HEK293 (cell line): Measurements from ENCODE around the gene TBCCD1.

Source experiments
- CTCF ChIA-PET: fragments of 350-600 bp; formaldehyde crosslinking; extraction: SDS; loops from one replicate; lab custom pipeline; 2021; ENCODE audit warnings: antibody characterized with exemption; lab: Yijun Ruan, JAX
- POLR2A ChIA-PET: fragments of 300-600 bp; formaldehyde crosslinking; extraction: SDS; loops from one replicate; lab custom pipeline; 2020; ENCODE audit warnings: antibody characterized with exemption, inconsistent platforms; lab: Yijun Ruan, JAX
- H3K27ac ChIP-seq: fragments of 200-500 bp; sonication (Bioruptor generic); 2 replicates; pipeline ENCODE4 v1.5.1; 2014; ENCODE audit warnings: low read depth, low read length, control low read depth, inconsistent platforms; ENCODE audit errors: extremely low read depth
- H3K36me3 ChIP-seq, 2 experiments: fragments of 200-500 bp in 1 of 2; sonication (Bioruptor generic) in 1 of 2; 1 replicate in 1 of 2; 2 replicates in 1 of 2; pipeline ENCODE4 v1.5.1; 2014 to 2017; ENCODE audit warnings: inconsistent platforms in 2 of 2, low read length in 2 of 2; ENCODE audit not compliant: control insufficient read depth in 2 of 2, insufficient read depth in 1 of 2
- H3K4me1 ChIP-seq: fragments of 200-500 bp; sonication (Bioruptor generic); 2 replicates; pipeline ENCODE4 v1.5.1; 2014; ENCODE audit warnings: mild to moderate bottlenecking, low read length, inconsistent platforms; ENCODE audit not compliant: control insufficient read depth, insufficient read depth
- H3K4me3 ChIP-seq: 2 replicates; pipeline ENCODE4 v1.5.1; 2011; ENCODE audit warnings: low read depth, mild to moderate bottlenecking, control low read depth, low read length, moderate library complexity
- H3K9me3 ChIP-seq: fragments of 200-500 bp; sonication (Bioruptor generic); 2 replicates; pipeline ENCODE4 v1.5.1; 2014; ENCODE audit warnings: low read depth, low read length, inconsistent platforms; ENCODE audit not compliant: control insufficient read depth, insufficient read depth
- CTCF ChIP-seq: fragments of 450-650 bp; formaldehyde crosslinking; IDR thresholded peaks from 2 replicates; pipeline ENCODE4 v1.5.1; 2016; ENCODE audit warnings: missing biosample characterization, missing genetic modification characterization
- EGR2 ChIP-seq: fragments of 450-650 bp; formaldehyde crosslinking; IDR thresholded peaks from 2 replicates; pipeline ENCODE4 v1.5.1; 2016; ENCODE audit warnings: low read depth, missing biosample characterization, missing genetic modification characterization
- PRDM1 ChIP-seq: fragments of 450-650 bp; formaldehyde crosslinking; IDR thresholded peaks from 2 replicates; pipeline ENCODE4; 2016; ENCODE audit warnings: missing biosample characterization, missing genetic modification characterization
- PRDM10 ChIP-seq: fragments of 450-650 bp; formaldehyde crosslinking; IDR thresholded peaks from 2 replicates; pipeline ENCODE4 v1.5.1; 2016; ENCODE audit warnings: missing biosample characterization, missing genetic modification characterization
- SALL2 ChIP-seq: fragments of 450-650 bp; formaldehyde crosslinking; IDR thresholded peaks from 2 replicates; pipeline ENCODE4 v1.5.0; 2017; ENCODE audit warnings: missing biosample characterization, mild to moderate bottlenecking, missing genetic modification characterization, borderline replicate concordance
- SCRT1 ChIP-seq: fragments of 450-650 bp; formaldehyde crosslinking; IDR thresholded peaks from 2 replicates; pipeline ENCODE4 v1.5.1; 2016; ENCODE audit warnings: missing biosample characterization, missing genetic modification characterization, borderline replicate concordance
- ZBTB1 ChIP-seq: fragments of 450-650 bp; formaldehyde crosslinking; IDR thresholded peaks from 2 replicates; pipeline ENCODE4 v1.5.1; 2016; ENCODE audit warnings: missing biosample characterization, missing genetic modification characterization
- ZBTB26 ChIP-seq: fragments of 450-650 bp; formaldehyde crosslinking; optimal IDR thresholded peaks from 2 replicates; pipeline ENCODE3; 2016; ENCODE audit warnings: missing biosample characterization, mild to moderate bottlenecking, missing genetic modification characterization
- ZNF223 ChIP-seq: fragments of 450-650 bp; formaldehyde crosslinking; IDR thresholded peaks from 2 replicates; pipeline ENCODE4 v1.5.1; 2016; ENCODE audit warnings: missing biosample characterization, missing genetic modification characterization
- ZNF280D ChIP-seq: fragments of 450-650 bp; formaldehyde crosslinking; IDR thresholded peaks from 2 replicates; pipeline ENCODE4 v1.5.1; 2016; ENCODE audit warnings: missing biosample characterization, missing genetic modification characterization
- ZNF37A ChIP-seq: fragments of 450-650 bp; IDR thresholded peaks from 2 replicates; pipeline ENCODE4 v1.5.1; 2018; ENCODE audit warnings: missing biosample characterization, missing genetic modification characterization
- ZNF48 ChIP-seq: fragments of 450-650 bp; formaldehyde crosslinking; IDR thresholded peaks from 2 replicates; pipeline ENCODE4 v1.5.1; 2016; ENCODE audit warnings: missing biosample characterization, missing genetic modification characterization
- ZNF596 ChIP-seq: fragments of 450-650 bp; IDR thresholded peaks from 2 replicates; pipeline ENCODE4 v1.5.0; 2018; ENCODE audit warnings: missing biosample characterization, mild to moderate bottlenecking, missing genetic modification characterization, moderate library complexity
- ZNF621 ChIP-seq: fragments of 450-650 bp; formaldehyde crosslinking; IDR thresholded peaks from 2 replicates; pipeline ENCODE4 v1.5.1; 2017; ENCODE audit warnings: missing biosample characterization, missing genetic modification characterization
- ZNF639 ChIP-seq: fragments of 450-650 bp; formaldehyde crosslinking; IDR thresholded peaks from 2 replicates; pipeline ENCODE4 v1.5.1; 2016; ENCODE audit warnings: missing biosample characterization, missing genetic modification characterization
- ZNF654 ChIP-seq: fragments of 450-650 bp; formaldehyde crosslinking; IDR thresholded peaks from 2 replicates; pipeline ENCODE4 v1.5.1; 2016; ENCODE audit warnings: low read depth, missing biosample characterization, missing genetic modification characterization
- ZNF664 ChIP-seq: fragments of 450-650 bp; formaldehyde crosslinking; IDR thresholded peaks from 2 replicates; pipeline ENCODE4 v1.5.1; 2016; ENCODE audit warnings: missing biosample characterization, missing genetic modification characterization
- ZNF785 ChIP-seq: fragments of 450-650 bp; formaldehyde crosslinking; IDR thresholded peaks from 2 replicates; pipeline ENCODE4 v1.5.1; 2016; ENCODE audit warnings: missing biosample characterization, missing genetic modification characterization
- TF ChIP-seq, protein P1 (sequence below): IDR thresholded peaks from 2 replicates; pipeline ENCODE4 v1.6.1; 2011; ENCODE audit warnings: mild to moderate bottlenecking, low read depth, low read length, borderline replicate concordance
- TF ChIP-seq, protein P2 (sequence below): fragments of 450-650 bp; formaldehyde crosslinking; IDR thresholded peaks from 2 replicates; pipeline ENCODE4 v1.5.1; 2016; ENCODE audit warnings: missing biosample characterization, missing genetic modification characterization
- TF ChIP-seq, protein P3 (sequence below): fragments of 450-650 bp; formaldehyde crosslinking; IDR thresholded peaks from 2 replicates; pipeline ENCODE4 v1.5.1; 2016; ENCODE audit warnings: missing biosample characterization, missing genetic modification characterization

TBCCD1 gene

DNA sequence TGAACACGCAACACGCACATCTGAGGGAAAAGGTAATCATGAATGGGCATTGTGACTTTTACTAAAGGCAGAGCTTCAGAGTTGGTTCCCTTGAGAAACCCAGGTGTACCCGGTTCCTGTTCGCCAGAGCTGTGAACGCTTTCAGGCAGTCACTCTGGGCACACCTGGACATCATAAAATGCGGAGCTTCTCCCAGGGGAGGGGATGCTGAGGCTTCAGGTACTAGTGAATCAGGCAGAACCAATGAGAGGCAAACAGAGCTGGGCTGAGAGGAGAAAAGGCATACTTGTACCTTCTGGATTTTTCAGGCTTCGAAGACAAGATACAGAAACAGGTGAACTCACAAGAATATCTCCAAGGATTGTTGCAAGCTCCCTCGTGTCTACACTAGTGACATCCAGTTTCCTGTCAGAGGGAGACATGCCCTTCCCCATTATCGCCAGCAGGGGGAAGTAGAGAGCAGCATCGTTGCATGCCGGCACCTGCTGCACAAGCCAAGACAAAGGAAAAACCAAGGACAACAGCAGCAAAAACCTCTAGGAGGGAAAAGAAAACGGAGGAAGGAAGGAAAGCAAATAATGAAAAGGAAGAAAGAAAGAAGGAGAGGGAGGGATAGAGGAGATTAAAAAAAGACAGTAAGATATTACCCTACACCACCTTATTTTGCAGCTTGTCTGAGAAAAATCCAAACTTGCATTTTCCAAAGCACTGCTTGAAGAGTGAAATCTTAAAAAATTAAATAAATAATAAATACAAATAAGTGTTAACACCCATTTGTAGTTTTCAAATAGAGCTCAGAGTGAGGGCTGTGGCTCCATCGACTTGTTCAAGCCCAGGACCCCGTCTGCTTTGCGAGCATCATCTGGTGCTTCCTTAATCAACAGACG is 47.7 kb upstream of the TBCCD1 start (continued):
- TF ChIP-seq ZNF654 (peak; percentile 69), ZNF639 (no peak; the same call in 1 of the 2 replicates), SALL2 (tag by site-specific recombination) (no peak), ZNF48 (no peak), EGR2 (tag by site-specific recombination) (no peak), ZNF785 (tag by site-specific recombination) (no peak), SCRT1 (tag by site-specific recombination) (peak; percentile 98), ZNF596 (tag by site-specific recombination) (no peak), ZNF223 (peak; percentile 53; the same call in 1 of the 2 replicates), ZNF280D (tag by site-specific recombination) (0 out of 2 replicates have a peak, but pooled peaks have one; percentile 9), CTCF (peak; percentile 82)
- TF ChIP-seq, protein P1, sequence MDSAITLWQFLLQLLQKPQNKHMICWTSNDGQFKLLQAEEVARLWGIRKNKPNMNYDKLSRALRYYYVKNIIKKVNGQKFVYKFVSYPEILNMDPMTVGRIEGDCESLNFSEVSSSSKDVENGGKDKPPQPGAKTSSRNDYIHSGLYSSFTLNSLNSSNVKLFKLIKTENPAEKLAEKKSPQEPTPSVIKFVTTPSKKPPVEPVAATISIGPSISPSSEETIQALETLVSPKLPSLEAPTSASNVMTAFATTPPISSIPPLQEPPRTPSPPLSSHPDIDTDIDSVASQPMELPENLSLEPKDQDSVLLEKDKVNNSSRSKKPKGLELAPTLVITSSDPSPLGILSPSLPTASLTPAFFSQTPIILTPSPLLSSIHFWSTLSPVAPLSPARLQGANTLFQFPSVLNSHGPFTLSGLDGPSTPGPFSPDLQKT, result no peak
- TF ChIP-seq, protein P2, sequence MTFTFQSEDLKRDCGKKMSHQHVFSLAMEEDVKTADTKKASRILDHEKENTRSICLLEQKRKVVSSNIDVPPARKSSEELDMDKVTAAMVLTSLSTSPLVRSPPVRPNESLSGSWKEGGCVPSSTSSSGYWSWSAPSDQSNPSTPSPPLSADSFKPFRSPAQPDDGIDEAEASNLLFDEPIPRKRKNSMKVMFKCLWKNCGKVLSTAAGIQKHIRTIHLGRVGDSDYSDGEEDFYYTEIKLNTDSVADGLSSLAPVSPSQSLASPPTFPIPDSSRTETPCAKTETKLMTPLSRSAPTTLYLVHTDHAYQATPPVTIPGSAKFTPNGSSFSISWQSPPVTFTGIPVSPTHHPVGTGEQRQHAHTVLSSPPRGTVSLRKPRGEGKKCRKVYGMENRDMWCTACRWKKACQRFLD (tag by site-specific recombination), result no peak
- TF ChIP-seq, protein P3, sequence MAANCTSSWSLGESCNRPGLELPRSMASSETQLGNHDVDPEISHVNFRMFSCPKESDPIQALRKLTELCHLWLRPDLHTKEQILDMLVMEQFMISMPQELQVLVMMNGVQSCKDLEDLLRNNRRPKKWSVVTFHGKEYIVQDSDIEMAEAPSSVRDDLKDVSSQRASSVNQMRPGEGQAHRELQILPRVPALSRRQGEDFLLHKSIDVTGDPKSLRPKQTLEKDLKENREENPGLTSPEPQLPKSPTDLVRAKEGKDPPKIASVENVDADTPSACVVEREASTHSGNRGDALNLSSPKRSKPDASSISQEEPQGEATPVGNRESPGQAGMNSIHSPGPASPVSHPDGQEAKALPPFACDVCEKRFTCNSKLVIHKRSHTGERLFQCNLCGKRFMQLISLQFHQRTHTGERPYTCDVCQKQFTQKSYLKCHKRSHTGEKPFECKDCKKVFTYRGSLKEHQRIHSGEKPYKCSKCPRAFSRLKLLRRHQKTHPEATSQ (tag by site-specific recombination), result no peak

DNA sequence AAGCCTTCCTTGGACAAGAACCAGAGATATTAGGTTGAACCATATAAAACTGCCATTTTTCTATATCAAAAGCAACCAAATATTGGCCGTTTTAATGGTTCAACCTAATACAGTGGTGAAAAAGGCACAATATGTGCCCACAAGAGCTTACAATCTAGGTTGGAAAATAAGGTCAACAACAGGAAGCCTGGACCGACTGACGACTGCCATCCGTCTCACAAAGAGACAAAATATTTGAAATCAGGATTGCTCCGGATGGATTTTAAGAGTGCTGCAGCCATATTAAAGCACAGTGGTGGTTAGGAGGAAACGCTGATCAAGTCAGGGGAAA is 47.1 kb upstream of the TBCCD1 start:
- Histone ChIP-seq H3K4me1 (no peaks in the 10 kb centered on the region), H3K27ac (no peak overlapping the region), H3K9me3 (no peaks in the 10 kb centered on the region), H3K36me3 (no peaks in the 10 kb centered on the region), H3K4me3 (no peak overlapping the region)
- ChIA-PET CTCF (interaction anchor here (0.6 to 5.7 kb wide), 30 partner anchors 10 to 718 kb away, joined by 3 to 59 read pairs (median 5); no protein-coding TSS in a partner anchor), POLR2A (no interaction called here)
- TF ChIP-seq PRDM1 (tag by site-specific recombination), result no peak
- TF ChIP-seq ZNF37A (tag by site-specific recombination), result no peak
- no peak for TF ChIP-seq ZNF664 (tag by site-specific recombination)
- no peak for TF ChIP-seq ZBTB26 (tag by site-specific recombination)
- TF ChIP-seq ZBTB1 (tag by site-specific recombination), result no peak
- no peak for TF ChIP-seq ZNF621
- no peak for TF ChIP-seq PRDM10 (tag by site-specific recombination)
